A549 (cell line): ENCODE results near the gene FRS3. TPM values are rescaled to one million over a fixed set of nuclear protein-coding genes. Genes with fewer than 3 reads are reported as not detected.
A peak's percentile ranks its signal among the peaks of the same experiment; 100 is the strongest.

Experiments used
- ATAC-seq, 2 experiments: fragments of 200-7000 bp in 1 of 2; fragments of >200 bp in 1 of 2; cut with Nextera tagmentation in 1 of 2; cut with Tn5 transposase in 1 of 2; 3 replicates each; pipeline versions ENCODE4 v1.8.0 to v1.9.1; 2018 to 2020; ENCODE audit warnings: mild to moderate bottlenecking in 1 of 2, moderate library complexity in 1 of 2
- CTCF ChIA-PET: fragments of 300-600 bp; sonication (Branson Sonifier 250); formaldehyde crosslinking; extraction: SDS; loops from one replicate; lab custom pipeline; 2021; ENCODE audit warnings: antibody characterized with exemption, inconsistent platforms; lab: Yijun Ruan, JAX
- POLR2A ChIA-PET: fragments of 350-600 bp; formaldehyde crosslinking; extraction: SDS; loops from one replicate; lab custom pipeline; 2021; ENCODE audit warnings: antibody characterized with exemption, inconsistent platforms; lab: Yijun Ruan, JAX
- DNase-seq, 2 experiments: peaks; one replicate each; pipeline versions ENCODE4 v3.0.0 to v3.0.0-alpha.2; 2011 to 2016; ENCODE audit warnings: low read depth in 1 of 2, low spot score in 1 of 2
- FAIRE-seq: peaks from 2 replicates; lab custom pipeline; 2011; peaks lifted over from hg19 to GRCh38; lab: Jason Lieb, UNC
- H3K27ac ChIP-seq, 2 experiments: fragments of >200 bp; sonication (Bioruptor Twin); formaldehyde crosslinking; 3 replicates each; pipeline ENCODE4 v1.5.1; 2016 to 2017
- H3K4me1 ChIP-seq: fragments of >200 bp; sonication (Bioruptor Twin); formaldehyde crosslinking; 3 replicates; pipeline ENCODE4 v1.6.1; 2016
- H3K4me2 ChIP-seq: fragments of >200 bp; sonication (Bioruptor Twin); formaldehyde crosslinking; 3 replicates; pipeline ENCODE4 v1.6.1; 2016
- H3K4me3 ChIP-seq: fragments of >200 bp; sonication (Bioruptor Twin); formaldehyde crosslinking; 3 replicates; pipeline ENCODE4 v1.5.1; 2016
- H3K9me3 ChIP-seq: fragments of >200 bp; sonication (Bioruptor Twin); formaldehyde crosslinking; 3 replicates; pipeline ENCODE4 v1.6.1; 2016
- BCL3 ChIP-seq: fragments of >200 bp; sonication (Bioruptor Twin); formaldehyde crosslinking; IDR thresholded peaks from 3 replicates; pipeline ENCODE4 v1.6.1; 2016
- BHLHE40 ChIP-seq: IDR thresholded peaks from 2 replicates; pipeline ENCODE4 v1.6.1; 2012; ENCODE audit warnings: low read depth, low read length, inconsistent platforms
- CBX2 ChIP-seq: fragments of 200-600 bp; sonication (generic); IDR thresholded peaks from 2 replicates; pipeline ENCODE4 v1.6.1; 2016; ENCODE audit warnings: low read depth, mild to moderate bottlenecking, borderline replicate concordance
- CHD2 ChIP-seq: fragments of 150-350 bp; IDR thresholded peaks from 2 replicates; pipeline ENCODE4 v1.6.1; 2014; ENCODE audit warnings: low read length; ENCODE audit not compliant: partially characterized antibody
- CHD4 ChIP-seq: fragments of 200-600 bp; sonication (generic); IDR thresholded peaks from 2 replicates; pipeline ENCODE4 v1.6.1; 2016; ENCODE audit warnings: antibody characterized with exemption, mild to moderate bottlenecking, borderline replicate concordance
- E2F6 ChIP-seq: IDR thresholded peaks from 2 replicates; pipeline ENCODE4 v1.6.1; 2012; ENCODE audit warnings: low read depth, borderline replicate concordance
- EHMT2 ChIP-seq: fragments of 200-600 bp; sonication (generic); IDR thresholded peaks from 2 replicates; pipeline ENCODE4 v1.6.1; 2016; ENCODE audit warnings: antibody characterized with exemption, low read depth, mild to moderate bottlenecking, moderate library complexity
- ELK1 ChIP-seq: fragments of 150-350 bp; IDR thresholded peaks from 2 replicates; pipeline ENCODE4 v1.6.1; 2014; ENCODE audit warnings: low read depth, mild to moderate bottlenecking, low read length
- EP300 ChIP-seq, 2 experiments: fragments of >200 bp; sonication (Bioruptor Twin); formaldehyde crosslinking; IDR thresholded peaks; 2 replicates in 1 of 2; 3 replicates in 1 of 2; pipeline ENCODE4 v1.6.1; 2016 to 2017
- ESRRA ChIP-seq: fragments of 150-350 bp; IDR thresholded peaks from 2 replicates; pipeline ENCODE4 v1.6.1; 2014; ENCODE audit warnings: mild to moderate bottlenecking, low read length, borderline replicate concordance
- FOSB ChIP-seq: fragments of 250-450 bp; sonication (Bioruptor Pico); IDR thresholded peaks from 2 replicates; pipeline ENCODE4 v1.5.0; 2020; ENCODE audit warnings: mild to moderate bottlenecking, moderate library complexity
- FOXS1 ChIP-seq: fragments of 250-450 bp; sonication (Bioruptor Pico); IDR thresholded peaks from 2 replicates; pipeline ENCODE4 v1.5.0; 2020; ENCODE audit warnings: mild to moderate bottlenecking, moderate library complexity
- HDAC2 ChIP-seq: fragments of 200-600 bp; sonication (generic); IDR thresholded peaks from 2 replicates; pipeline ENCODE4 v1.6.1; 2016
- JUNB ChIP-seq: fragments of >200 bp; sonication (Bioruptor Twin); formaldehyde crosslinking; IDR thresholded peaks from 2 replicates; pipeline ENCODE4 v1.6.1; 2016
- KDM1A ChIP-seq: fragments of 200-600 bp; sonication (generic); IDR thresholded peaks from 2 replicates; pipeline ENCODE4 v1.6.1; 2016; ENCODE audit warnings: low read depth, mild to moderate bottlenecking
- KDM5A ChIP-seq: fragments of 200-600 bp; sonication (generic); IDR thresholded peaks from 2 replicates; pipeline ENCODE4 v1.6.1; 2016; ENCODE audit warnings: antibody characterized with exemption, mild to moderate bottlenecking
- MAX ChIP-seq: IDR thresholded peaks from 2 replicates; pipeline ENCODE4 v1.6.1; 2012
- MAZ ChIP-seq: fragments of 150-350 bp; IDR thresholded peaks from 2 replicates; pipeline ENCODE4 v1.6.1; 2014; ENCODE audit warnings: antibody characterized with exemption, low read depth, low read length, borderline replicate concordance
- NFE2L2 ChIP-seq: fragments of 150-350 bp; conservative IDR thresholded peaks from 2 replicates; pipeline ENCODE4 v1.6.1; 2014; ENCODE audit warnings: low read length
- NPAS2 ChIP-seq: fragments of 250-450 bp; sonication (Bioruptor Pico); IDR thresholded peaks from 2 replicates; pipeline ENCODE4 v1.8.0; 2022; ENCODE audit warnings: mild to moderate bottlenecking, moderate library complexity, borderline replicate concordance
- POLR2AphosphoS2 ChIP-seq: conservative IDR thresholded peaks from 2 replicates; pipeline ENCODE4 v1.6.1; 2012; ENCODE audit warnings: low read length, improper control_type of control experiment, inconsistent platforms
- RAD21 ChIP-seq, 2 experiments: fragments of >200 bp in 1 of 2; sonication (Bioruptor Twin) in 1 of 2; formaldehyde crosslinking in 1 of 2; IDR thresholded peaks in 1 of 2; conservative IDR thresholded peaks in 1 of 2; 2 replicates in 1 of 2; 3 replicates in 1 of 2; pipeline ENCODE4 v1.6.1; 2012 to 2018; ENCODE audit warnings: inconsistent platforms in 1 of 2
- RFX5 ChIP-seq: fragments of 450-650 bp; IDR thresholded peaks from 2 replicates; pipeline ENCODE4 v1.7.1; 2014; ENCODE audit warnings: antibody characterized with exemption, mild to moderate bottlenecking, moderate library complexity
- SREBF2 ChIP-seq: fragments of 450-650 bp; IDR thresholded peaks from 2 replicates; pipeline ENCODE4 v1.6.1; 2014; ENCODE audit warnings: mild to moderate bottlenecking, moderate library complexity
- TFCP2L1 ChIP-seq: fragments of 250-450 bp; sonication (Bioruptor Pico); IDR thresholded peaks from 2 replicates; pipeline ENCODE4 v1.5.0; 2021; ENCODE audit warnings: mild to moderate bottlenecking
- USF2 ChIP-seq: fragments of 450-650 bp; IDR thresholded peaks from 2 replicates; pipeline ENCODE4 v1.6.1; 2014; ENCODE audit warnings: antibody characterized with exemption
- ZC3H11A ChIP-seq: fragments of 450-650 bp; IDR thresholded peaks from 2 replicates; pipeline ENCODE4 v1.6.1; 2014; ENCODE audit warnings: antibody characterized with exemption, mild to moderate bottlenecking
- ZFP36 ChIP-seq: fragments of 450-650 bp; IDR thresholded peaks from 2 replicates; pipeline ENCODE4 v1.6.1; 2014; ENCODE audit warnings: borderline replicate concordance; ENCODE audit not compliant: partially characterized antibody
- ZSCAN20 ChIP-seq: fragments of 250-450 bp; sonication (Bioruptor Pico); IDR thresholded peaks from 2 replicates; pipeline ENCODE4 v1.8.0; 2022; ENCODE audit warnings: mild to moderate bottlenecking, moderate library complexity
- WGBS: methylation state at CpG from one replicate; pipeline ENCODE4 v1.1.6; 2017; ENCODE audit errors: missing lambda C conversion rate; 5-methylcytosine and 5-hydroxymethylcytosine counted together
- polyA plus RNA-seq, 4 experiments: library from polyadenylated mRNA; depleted of rRNA in 3 of 4; stranded (reverse); fragments of >200 nt; fragmentation: RNase III in 1 of 4; extraction: RNeasy Plus Mini Kit Qiagen cat#74134 plus additional on column Dnase treatment in 1 of 4; gene quantifications; 2 replicates in 3 of 4; 3 replicates in 1 of 4; pipeline ENCODE4 v1.2.3, GENCODE V29; 2011 to 2017

The FRS3 gene
- polyA plus RNA-seq, 2 of the 4 experiments (the other 2 are of a cell fraction): 1.9 to 2.0 TPM

GRCh38 chr6:41768545-41769308 is 11.0 kb downstream of the FRS3 start:
- ATAC-seq (peak in 1 of 2 experiments; percentile 29; a peak in 1 of 6 replicates), FAIRE-seq (no peak), DNase-seq (peak in 1 of 2 experiments; percentile 12)
- ChIA-PET POLR2A (interaction anchor here (0.7 to 0.9 kb wide), 2 partner anchors 55 to 84 kb away, joined by 3 read pairs; no protein-coding TSS in a partner anchor), CTCF (interaction anchor here (1.1 to 1.4 kb wide), 4 partner anchors 11 to 400 kb away, joined by 3 to 4 read pairs (median 3); partner anchors contain the start of gene FRS3)
- WGBS: 82% methylated on average over 8 of the region's 10 CpGs
- peak overlapping the region in 1 of 2 experiments; percentile 59; a peak in 3 of 6 replicates for H3K27ac ChIP-seq
- TF ChIP-seq NFE2L2: no peak
- TF ChIP-seq RFX5: no peak
- no peak for TF ChIP-seq ZFP36
- no peak for TF ChIP-seq SREBF2
- no peak for TF ChIP-seq FOXS1
- TF ChIP-seq ESRRA: no peak
- TF ChIP-seq EHMT2: no peak
- no peak for TF ChIP-seq JUNB
- no peak for TF ChIP-seq E2F6
- no peak for TF ChIP-seq HDAC2
- no peak for TF ChIP-seq BHLHE40
- no peak for TF ChIP-seq EP300 (IDR thresholded peaks at IDR 0.05)
- TF ChIP-seq CHD4: no peak
- TF ChIP-seq USF2: no peak
- no peak for TF ChIP-seq ZC3H11A
- no peak for TF ChIP-seq ZSCAN20 (CRISPR knock-in tag)
- no peak for TF ChIP-seq KDM5A
- no peak for TF ChIP-seq ELK1
- no peak for TF ChIP-seq MAX
- peaks cover 20% of the 10 kb centered on the region for H3K4me1 ChIP-seq
- no peaks in the 10 kb centered on the region for H3K9me3 ChIP-seq
- H3K4me2 ChIP-seq: no peak overlapping the region
- no peak overlapping the region for H3K4me3 ChIP-seq

- peaks cover 20% of the 10 kb centered on the region for H3K4me1 ChIP-seq
- ATAC-seq (peak; percentile 49 to 57; a peak in 3 of 6 replicates), DNase-seq (peak in 1 of 2 experiments; percentile 26), FAIRE-seq (no peak)
- no peak overlapping the region for H3K4me2 ChIP-seq
- no peaks in the 10 kb centered on the region for H3K9me3 ChIP-seq
- ChIA-PET CTCF (interaction anchor here (0.6 to 1.2 kb wide), 3 partner anchors 62 to 165 kb away, joined by 3 to 4 read pairs (median 3); no protein-coding TSS in a partner anchor), POLR2A (interaction anchor here (0.9 kb wide), 1 partner anchor 54 kb away, joined by 3 read pairs; no protein-coding TSS in a partner anchor)
- TF ChIP-seq BHLHE40 (no peak), NPAS2 (CRISPR knock-in tag) (no peak), TFCP2L1 (CRISPR knock-in tag) (no peak), KDM1A (no peak), ZFP36 (no peak), BCL3 (no peak), RFX5 (no peak), CHD2 (no peak), POLR2AphosphoS2 (no peak), MAZ (no peak), CBX2 (no peak), FOSB (CRISPR knock-in tag) (no peak), ELK1 (no peak), ZC3H11A (no peak), RAD21 (conservative IDR thresholded peaks at IDR 0.05 in 1 of 2, IDR thresholded peaks at IDR 0.05 in 1 of 2) (no peak), EHMT2 (no peak)
- peak overlapping the region in 1 of 2 experiments; percentile 46; a peak in 2 of 6 replicates for H3K27ac ChIP-seq
- H3K4me3 ChIP-seq: no peak overlapping the region
- WGBS: 85% methylated on average over 11 of the region's 12 CpGs
Measured at GRCh38 chr6:41767112-41767833, 12.4 kb downstream of the FRS3 start.
